Liver (tissue), 9 donors: ENCODE measurements around the gene TMEM132E. TPM values are rescaled to one million over a fixed set of nuclear protein-coding genes. Genes with fewer than 3 reads are reported as not detected.

Experiments
- DNase-seq: peaks from one replicate; pipeline ENCODE4 v3.0.0-alpha.2; 2017; ENCODE audit warnings: low spot score
- H3K27ac ChIP-seq, 2 donors: one replicate each; pipeline ENCODE4 v1.7.0; 2013; ENCODE audit warnings: inconsistent platforms in 2 of 2, low read length in 2 of 2, control low read depth in 1 of 2, low read depth in 1 of 2, mild to moderate bottlenecking in 1 of 2
- H3K27me3 ChIP-seq, 4 donors: one replicate each; pipeline versions ENCODE4 v1.6.1 to v1.7.0; 2013; ENCODE audit warnings: low read length in 3 of 4, inconsistent platforms in 1 of 4, mild to moderate bottlenecking in 1 of 4, moderate library complexity in 1 of 4; ENCODE audit not compliant: control insufficient read depth in 4 of 4, insufficient read depth in 4 of 4
- H3K36me3 ChIP-seq, 4 donors: one replicate each; pipeline versions ENCODE4 v1.6.1 to v1.7.0; 2013; ENCODE audit warnings: low read length in 3 of 4, mild to moderate bottlenecking in 3 of 4, low read depth in 1 of 4, moderate library complexity in 1 of 4; ENCODE audit not compliant: control insufficient read depth in 4 of 4, insufficient read depth in 3 of 4
- H3K4me1 ChIP-seq, 4 donors: one replicate each; pipeline versions ENCODE4 v1.6.1 to v1.7.0; 2013; ENCODE audit warnings: low read length in 3 of 4, mild to moderate bottlenecking in 3 of 4, moderate library complexity in 1 of 4; ENCODE audit not compliant: control insufficient read depth in 4 of 4, insufficient read depth in 4 of 4
- H3K4me3 ChIP-seq, 3 donors: one replicate each; pipeline versions ENCODE4 v1.6.1 to v1.7.0; 2013; ENCODE audit warnings: low read length in 3 of 3, control low read depth in 1 of 3, low read depth in 1 of 3, mild to moderate bottlenecking in 1 of 3
- H3K9ac ChIP-seq, 2 donors: one replicate each; pipeline ENCODE4 v1.7.0; 2013; ENCODE audit warnings: low read length in 2 of 2, mild to moderate bottlenecking in 2 of 2, moderate library complexity in 2 of 2, control low read depth in 1 of 2, low read depth in 1 of 2
- H3K9me3 ChIP-seq, 4 donors: one replicate each; pipeline versions ENCODE4 v1.6.1 to v1.7.0; 2013; ENCODE audit warnings: low read length in 3 of 4; ENCODE audit not compliant: control insufficient read depth in 4 of 4
- EGR1 ChIP-seq, 2 donors: IDR thresholded peaks; 2 replicates each; pipeline ENCODE4 v1.6.1; 2016 to 2018; ENCODE audit warnings: antibody characterized with exemption in 2 of 2, low read depth in 2 of 2
- FOXA1 ChIP-seq: IDR thresholded peaks from 2 replicates; pipeline ENCODE4 v1.6.1; 2016; ENCODE audit warnings: antibody characterized with exemption
- FOXA2 ChIP-seq: IDR thresholded peaks from 2 replicates; pipeline ENCODE4 v1.6.1; 2016; ENCODE audit warnings: antibody characterized with exemption
- GABPA ChIP-seq, 2 donors: IDR thresholded peaks in 1 of 2; conservative IDR thresholded peaks in 1 of 2; 2 replicates each; pipeline ENCODE4 v1.6.1; 2016; ENCODE audit warnings: antibody characterized with exemption in 2 of 2, mild to moderate bottlenecking in 1 of 2, moderate library complexity in 1 of 2
- HNF4A ChIP-seq, 2 donors: conservative IDR thresholded peaks; 2 replicates each; pipeline ENCODE4 v1.6.1; 2016; ENCODE audit warnings: antibody characterized with exemption in 2 of 2, mild to moderate bottlenecking in 2 of 2
- HNF4G ChIP-seq: IDR thresholded peaks from 2 replicates; pipeline ENCODE4 v1.6.1; 2016; ENCODE audit warnings: antibody characterized with exemption
- JUND ChIP-seq, 2 donors: IDR thresholded peaks; 2 replicates each; pipeline ENCODE4 v1.6.1; 2016; ENCODE audit warnings: antibody characterized with exemption in 2 of 2
- NR2F2 ChIP-seq: IDR thresholded peaks from 2 replicates; pipeline ENCODE4 v1.6.1; 2016; ENCODE audit warnings: antibody characterized with exemption
- RAD21 ChIP-seq, 2 donors: IDR thresholded peaks; 2 replicates each; pipeline ENCODE4 v1.6.1; 2016; ENCODE audit warnings: antibody characterized with exemption in 2 of 2, mild to moderate bottlenecking in 2 of 2
- SP1 ChIP-seq: IDR thresholded peaks from 2 replicates; pipeline ENCODE4 v1.6.1; 2018; ENCODE audit warnings: antibody characterized with exemption, mild to moderate bottlenecking
- TAF1 ChIP-seq: conservative IDR thresholded peaks from 2 replicates; pipeline ENCODE4 v1.6.1; 2016; ENCODE audit warnings: antibody characterized with exemption, mild to moderate bottlenecking
- YY1 ChIP-seq: IDR thresholded peaks from 2 replicates; pipeline ENCODE4 v1.6.1; 2016; ENCODE audit warnings: antibody characterized with exemption, mild to moderate bottlenecking
- WGBS: extraction: QIAGEN DNeasy Blood & Tissue Kit; methylation state at CpG from one replicate; pipeline ENCODE4 v1.1.7; 2013; 5-methylcytosine and 5-hydroxymethylcytosine counted together
- polyA plus RNA-seq, 2 donors: library from polyadenylated mRNA; stranded (reverse) in 1 of 2; unstranded in 1 of 2; fragments of 200-250 nt in 1 of 2; fragments of >200 nt in 1 of 2; fragmentation: Nextera tagmentation in 1 of 2; extraction: Ambion mirVana in 1 of 2; gene quantifications; one replicate each; pipeline versions ENCODE4 v1.2.1 to v1.2.3, GENCODE V29; 2013 to 2015
- total RNA-seq, 2 donors: library from RNA; depleted of rRNA; stranded (reverse); fragments of >200 nt; gene quantifications; one replicate each; pipeline ENCODE4 v1.2.3, GENCODE V29; 2014
- TF ChIP-seq, protein P1 (sequence below): IDR thresholded peaks from 2 replicates; pipeline ENCODE4 v1.6.1; 2016; ENCODE audit warnings: antibody characterized with exemption
- TF ChIP-seq, protein P2 (sequence below): IDR thresholded peaks from 2 replicates; pipeline ENCODE4 v1.6.1; 2016; ENCODE audit warnings: antibody characterized with exemption
- TF ChIP-seq, protein P3 (sequence below): IDR thresholded peaks from 2 replicates; pipeline ENCODE4 v1.6.1; 2016; ENCODE audit warnings: antibody characterized with exemption, mild to moderate bottlenecking
- TF ChIP-seq, protein P4 (sequence below): IDR thresholded peaks from 2 replicates; pipeline ENCODE4 v1.6.1; 2016; ENCODE audit warnings: antibody characterized with exemption
- donor health status: healthy.
- donor health status: healthy.
- donor health status: healthy.
- donor health status: healthy.
- donor health status: healthy.

Gene TMEM132E
- total and polyA plus RNA-seq, 4 donors: 0.25 to 1.2 (median 0.46) TPM; not detected in 1

DNA sequence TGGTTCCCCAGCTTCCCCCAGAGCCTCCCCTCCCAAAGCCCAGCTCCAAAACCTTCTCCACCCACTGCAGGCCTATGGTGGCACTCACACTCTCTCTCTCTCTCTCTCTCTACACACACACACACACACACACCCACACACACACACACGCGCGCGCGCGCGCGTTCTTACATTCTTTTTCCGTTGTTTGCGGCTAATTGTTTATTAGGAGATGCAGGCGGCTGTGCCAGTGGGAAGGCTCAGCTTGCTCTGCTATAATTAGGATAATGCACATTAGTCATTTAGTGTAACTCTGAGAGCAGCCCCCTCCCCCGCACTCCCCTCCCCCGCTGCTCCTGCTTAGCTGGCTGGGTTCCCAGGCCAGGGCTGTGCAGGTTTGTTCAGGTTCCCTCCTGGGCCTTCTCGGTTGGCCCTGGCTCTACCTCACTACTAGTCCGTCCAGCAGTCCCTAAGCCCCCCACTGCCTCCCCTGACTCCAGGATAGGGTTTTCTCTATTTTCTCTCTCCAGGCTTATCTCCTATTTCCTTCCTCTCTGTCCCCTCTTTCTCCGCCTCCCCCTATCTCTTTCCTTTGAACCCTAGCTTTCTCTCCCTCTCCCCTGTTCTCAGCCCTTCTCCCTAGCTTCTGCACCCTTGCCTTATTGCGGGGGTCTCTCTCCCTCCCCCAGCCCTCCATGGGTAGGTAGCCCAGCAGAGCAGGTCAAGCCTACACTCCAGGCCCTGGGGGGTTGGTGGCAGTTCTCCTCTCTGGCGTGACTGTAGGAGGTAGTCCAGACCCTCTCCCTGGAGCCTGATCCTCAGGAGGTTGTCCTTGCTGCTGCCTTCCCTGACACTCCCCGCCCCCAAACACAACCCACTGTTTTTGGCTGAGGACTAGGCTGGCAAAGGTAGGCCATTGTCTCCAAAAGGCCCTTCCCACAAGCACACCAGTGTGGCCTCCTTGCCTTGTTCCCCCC is 34.0 kb downstream of the TMEM132E start:
- Histone ChIP-seq H3K4me3 (no peak overlapping the region), H3K9me3 (no peaks in the 10 kb centered on the region), H3K27me3 (peaks cover 0 to 3% (median under 1%) of the 10 kb centered on the region in 4 donors), H3K36me3 (no peaks in the 10 kb centered on the region), H3K9ac (no peak overlapping the region), H3K27ac (no peak overlapping the region), H3K4me1 (no peaks in the 10 kb centered on the region)
- DNase-seq: no peak
- no peak for TF ChIP-seq FOXA2
- TF ChIP-seq SP1: no peak
- TF ChIP-seq, protein P1, sequence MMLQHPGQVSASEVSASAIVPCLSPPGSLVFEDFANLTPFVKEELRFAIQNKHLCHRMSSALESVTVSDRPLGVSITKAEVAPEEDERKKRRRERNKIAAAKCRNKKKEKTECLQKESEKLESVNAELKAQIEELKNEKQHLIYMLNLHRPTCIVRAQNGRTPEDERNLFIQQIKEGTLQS: no peak
- no peak for TF ChIP-seq JUND (IDR thresholded peaks at IDR 0.05)
- 59% methylated on average over 19 of the region's 19 CpGs for WGBS

DNA sequence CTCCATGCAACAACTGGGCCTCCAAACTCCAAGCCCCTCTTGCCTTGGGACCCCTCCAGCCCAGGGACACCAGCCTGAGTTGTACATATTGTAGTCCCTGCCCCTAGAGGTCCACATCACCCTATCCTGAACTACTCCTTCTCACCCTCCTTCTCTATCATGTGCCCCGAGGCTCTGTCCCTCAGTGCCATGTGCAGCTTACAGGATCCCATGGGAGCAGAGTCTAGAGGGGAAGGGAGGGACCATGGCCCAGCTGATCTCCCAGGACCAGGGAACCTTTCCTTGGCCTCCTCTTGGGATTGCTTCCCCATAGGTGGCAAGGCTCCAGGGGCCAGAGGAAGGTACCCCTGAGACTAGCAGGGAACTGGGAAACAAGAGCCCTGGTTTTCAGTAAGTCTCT is 35.3 kb downstream of the TMEM132E start:
- DNase-seq: no peak
- peaks cover 0 to 3% (median 0%) of the 10 kb centered on the region in 4 donors for H3K27me3 ChIP-seq
- no peak overlapping the region for H3K4me3 ChIP-seq
- no peaks in the 10 kb centered on the region for H3K36me3 ChIP-seq
- H3K9me3 ChIP-seq: no peaks in the 10 kb centered on the region
- no peaks in the 10 kb centered on the region for H3K4me1 ChIP-seq
- no peak overlapping the region for H3K27ac ChIP-seq
- TF ChIP-seq, protein P2, sequence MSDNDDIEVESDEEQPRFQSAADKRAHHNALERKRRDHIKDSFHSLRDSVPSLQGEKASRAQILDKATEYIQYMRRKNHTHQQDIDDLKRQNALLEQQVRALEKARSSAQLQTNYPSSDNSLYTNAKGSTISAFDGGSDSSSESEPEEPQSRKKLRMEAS: no peak
- no peak for TF ChIP-seq SP1
- TF ChIP-seq, protein P1: no peak
- TF ChIP-seq, protein P3, sequence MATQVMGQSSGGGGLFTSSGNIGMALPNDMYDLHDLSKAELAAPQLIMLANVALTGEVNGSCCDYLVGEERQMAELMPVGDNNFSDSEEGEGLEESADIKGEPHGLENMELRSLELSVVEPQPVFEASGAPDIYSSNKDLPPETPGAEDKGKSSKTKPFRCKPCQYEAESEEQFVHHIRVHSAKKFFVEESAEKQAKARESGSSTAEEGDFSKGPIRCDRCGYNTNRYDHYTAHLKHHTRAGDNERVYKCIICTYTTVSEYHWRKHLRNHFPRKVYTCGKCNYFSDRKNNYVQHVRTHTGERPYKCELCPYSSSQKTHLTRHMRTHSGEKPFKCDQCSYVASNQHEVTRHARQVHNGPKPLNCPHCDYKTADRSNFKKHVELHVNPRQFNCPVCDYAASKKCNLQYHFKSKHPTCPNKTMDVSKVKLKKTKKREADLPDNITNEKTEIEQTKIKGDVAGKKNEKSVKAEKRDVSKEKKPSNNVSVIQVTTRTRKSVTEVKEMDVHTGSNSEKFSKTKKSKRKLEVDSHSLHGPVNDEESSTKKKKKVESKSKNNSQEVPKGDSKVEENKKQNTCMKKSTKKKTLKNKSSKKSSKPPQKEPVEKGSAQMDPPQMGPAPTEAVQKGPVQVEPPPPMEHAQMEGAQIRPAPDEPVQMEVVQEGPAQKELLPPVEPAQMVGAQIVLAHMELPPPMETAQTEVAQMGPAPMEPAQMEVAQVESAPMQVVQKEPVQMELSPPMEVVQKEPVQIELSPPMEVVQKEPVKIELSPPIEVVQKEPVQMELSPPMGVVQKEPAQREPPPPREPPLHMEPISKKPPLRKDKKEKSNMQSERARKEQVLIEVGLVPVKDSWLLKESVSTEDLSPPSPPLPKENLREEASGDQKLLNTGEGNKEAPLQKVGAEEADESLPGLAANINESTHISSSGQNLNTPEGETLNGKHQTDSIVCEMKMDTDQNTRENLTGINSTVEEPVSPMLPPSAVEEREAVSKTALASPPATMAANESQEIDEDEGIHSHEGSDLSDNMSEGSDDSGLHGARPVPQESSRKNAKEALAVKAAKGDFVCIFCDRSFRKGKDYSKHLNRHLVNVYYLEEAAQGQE: no peak
- TF ChIP-seq YY1: no peak
- TF ChIP-seq GABPA (IDR thresholded peaks at IDR 0.05 in 1 of 2, conservative IDR thresholded peaks at IDR 0.05 in 1 of 2): no peak
- TF ChIP-seq JUND (IDR thresholded peaks at IDR 0.05): no peak
- TF ChIP-seq HNF4G: no peak
- TF ChIP-seq RAD21 (IDR thresholded peaks at IDR 0.05): no peak
- TF ChIP-seq EGR1 (IDR thresholded peaks at IDR 0.05; ENCODE audit: low read depth in 2 of 2): no peak
- TF ChIP-seq TAF1: no peak
- TF ChIP-seq, protein P4, sequence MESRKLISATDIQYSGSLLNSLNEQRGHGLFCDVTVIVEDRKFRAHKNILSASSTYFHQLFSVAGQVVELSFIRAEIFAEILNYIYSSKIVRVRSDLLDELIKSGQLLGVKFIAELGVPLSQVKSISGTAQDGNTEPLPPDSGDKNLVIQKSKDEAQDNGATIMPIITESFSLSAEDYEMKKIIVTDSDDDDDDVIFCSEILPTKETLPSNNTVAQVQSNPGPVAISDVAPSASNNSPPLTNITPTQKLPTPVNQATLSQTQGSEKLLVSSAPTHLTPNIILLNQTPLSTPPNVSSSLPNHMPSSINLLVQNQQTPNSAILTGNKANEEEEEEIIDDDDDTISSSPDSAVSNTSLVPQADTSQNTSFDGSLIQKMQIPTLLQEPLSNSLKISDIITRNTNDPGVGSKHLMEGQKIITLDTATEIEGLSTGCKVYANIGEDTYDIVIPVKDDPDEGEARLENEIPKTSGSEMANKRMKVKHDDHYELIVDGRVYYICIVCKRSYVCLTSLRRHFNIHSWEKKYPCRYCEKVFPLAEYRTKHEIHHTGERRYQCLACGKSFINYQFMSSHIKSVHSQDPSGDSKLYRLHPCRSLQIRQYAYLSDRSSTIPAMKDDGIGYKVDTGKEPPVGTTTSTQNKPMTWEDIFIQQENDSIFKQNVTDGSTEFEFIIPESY: no peak
- no peak for TF ChIP-seq FOXA2
- no peak for TF ChIP-seq NR2F2
- no peak for TF ChIP-seq FOXA1
- TF ChIP-seq HNF4A (conservative IDR thresholded peaks at IDR 0.05): no peak
- no peak overlapping the region for H3K9ac ChIP-seq
- 72% methylated on average over 1 of the region's 1 CpG for WGBS
